GM18519 (cell line): ENCODE data around the gene RTP3.

Source experiments
- ATAC-seq: cut with Tn5 transposase; IDR thresholded peaks from one replicate; pipeline ENCODE4 v1.9.1; 2021; ENCODE audit warnings: mild to moderate bottlenecking, moderate library complexity; ENCODE audit not compliant: unreplicated experiment, low FRiP score

Gene RTP3

DNA sequence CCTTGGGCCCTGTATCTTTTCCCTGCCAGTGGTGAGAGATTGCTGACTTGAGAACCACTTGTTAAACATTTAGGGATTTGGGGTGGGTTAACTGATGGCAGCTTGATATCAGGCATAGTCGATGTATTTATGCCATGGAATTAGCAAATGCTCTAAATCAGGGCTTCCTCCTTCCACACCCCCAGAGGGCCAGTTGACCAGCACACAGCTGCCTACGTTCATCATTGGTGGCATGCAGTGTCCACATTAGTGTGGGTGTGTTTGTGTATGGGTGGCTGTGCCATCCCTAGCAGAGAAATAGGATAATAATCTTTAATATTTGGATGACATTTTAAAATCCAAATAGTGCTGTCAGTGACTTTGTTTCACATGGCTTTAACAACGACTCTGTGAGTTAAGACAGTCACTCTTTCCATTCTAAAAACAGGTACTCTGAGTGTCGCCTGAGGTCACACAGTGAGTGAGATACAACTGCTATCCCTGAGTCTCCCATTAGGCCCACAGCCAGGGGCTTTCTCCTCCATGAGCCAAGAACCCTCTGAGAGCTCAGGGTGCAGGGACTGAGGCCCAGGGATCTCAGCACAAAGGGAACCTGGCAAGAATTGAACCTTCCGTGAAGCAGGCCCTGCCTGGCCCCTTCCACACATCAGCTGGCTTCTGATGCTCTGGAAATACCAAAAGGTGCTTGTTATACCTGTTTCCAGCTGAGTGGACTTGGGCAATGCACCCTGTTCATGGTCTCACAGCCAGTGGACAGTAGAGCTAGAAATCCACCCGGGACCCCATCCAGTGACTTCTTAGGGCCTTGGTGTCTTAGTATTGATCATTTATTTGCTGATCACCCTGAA lies 28.8 kb upstream of the RTP3 start:
- no peak for ATAC-seq

DNA sequence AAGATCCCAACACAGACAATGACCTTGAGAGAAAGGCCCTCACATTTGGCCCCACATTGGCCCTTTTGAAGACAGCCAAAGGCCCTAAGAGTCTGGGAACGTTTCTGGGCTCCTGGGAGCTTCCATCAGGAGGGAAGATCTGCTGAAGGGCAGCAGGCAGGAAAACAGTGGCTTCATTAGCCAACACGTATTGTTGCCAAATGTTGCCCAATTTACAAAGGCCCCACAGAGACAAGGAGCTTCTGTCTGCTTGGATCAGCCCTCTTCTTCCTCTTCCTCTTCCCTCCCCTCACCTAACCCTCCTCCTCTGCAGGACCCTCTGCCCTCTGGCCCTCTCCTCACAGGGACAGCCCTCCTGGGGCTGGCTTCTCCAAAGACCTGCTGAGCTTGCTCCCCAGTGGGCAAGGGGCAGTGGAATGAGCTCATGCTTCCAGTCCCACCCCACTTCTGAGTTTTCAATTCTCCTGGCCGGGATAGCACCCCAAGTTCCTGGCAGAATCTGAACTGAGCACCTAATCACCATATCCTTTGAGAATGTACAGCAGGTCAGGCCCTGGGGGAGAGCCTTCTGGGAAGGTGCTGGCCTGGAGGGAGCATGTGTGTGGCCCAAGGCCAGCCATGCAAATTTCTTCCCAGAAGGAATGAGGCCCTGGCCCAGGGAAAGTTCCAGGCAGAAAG lies 28.0 kb upstream of the RTP3 start:
- no peak for ATAC-seq

DNA sequence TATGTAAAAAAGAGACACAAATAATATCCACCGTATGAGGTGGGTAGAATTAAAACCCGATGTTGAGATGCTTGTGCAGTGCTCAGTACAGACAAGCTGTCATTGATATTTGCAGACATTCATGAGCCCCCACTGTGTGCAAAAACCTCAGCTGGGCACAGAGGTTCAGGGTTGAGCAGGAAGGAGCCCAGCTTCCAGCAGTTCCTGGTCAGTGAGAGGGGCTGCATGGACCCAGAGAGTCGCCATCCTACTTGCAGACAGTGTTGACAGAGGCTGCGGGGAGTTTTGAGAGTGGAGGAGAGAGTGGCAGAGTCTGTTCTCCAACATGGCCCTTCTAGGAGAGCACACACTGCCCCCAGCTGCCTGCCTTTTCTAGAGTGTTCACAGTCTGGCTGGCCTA lies 26.9 kb upstream of the RTP3 start:
- no peak for ATAC-seq

DNA sequence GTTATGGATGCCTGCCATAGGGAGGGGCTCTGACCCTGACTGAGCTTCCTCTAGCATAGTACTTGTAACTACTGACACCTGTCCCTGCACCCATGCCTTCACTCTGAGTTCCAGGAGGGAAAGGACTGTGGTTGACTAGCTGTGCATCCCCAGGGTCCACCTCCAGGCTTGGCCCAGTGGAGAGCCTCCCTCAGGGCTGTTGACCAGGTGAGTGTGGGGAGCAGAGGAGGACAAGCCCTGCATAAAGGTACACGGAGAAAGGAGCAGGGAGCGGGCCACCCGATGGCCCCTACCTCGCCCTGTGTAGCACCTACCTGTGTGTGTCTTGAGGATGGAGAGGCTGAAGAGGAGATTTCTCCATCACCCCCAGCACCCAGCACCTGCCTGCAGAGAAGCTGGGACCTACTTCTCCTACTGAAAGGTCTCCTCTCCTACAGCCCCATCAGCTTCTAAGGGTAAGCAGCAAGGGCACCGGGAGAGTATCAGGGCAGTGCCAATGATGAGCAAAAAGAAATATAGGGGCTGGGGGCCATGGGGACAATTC lies 26.3 kb upstream of the RTP3 start:
- no peak for ATAC-seq

DNA sequence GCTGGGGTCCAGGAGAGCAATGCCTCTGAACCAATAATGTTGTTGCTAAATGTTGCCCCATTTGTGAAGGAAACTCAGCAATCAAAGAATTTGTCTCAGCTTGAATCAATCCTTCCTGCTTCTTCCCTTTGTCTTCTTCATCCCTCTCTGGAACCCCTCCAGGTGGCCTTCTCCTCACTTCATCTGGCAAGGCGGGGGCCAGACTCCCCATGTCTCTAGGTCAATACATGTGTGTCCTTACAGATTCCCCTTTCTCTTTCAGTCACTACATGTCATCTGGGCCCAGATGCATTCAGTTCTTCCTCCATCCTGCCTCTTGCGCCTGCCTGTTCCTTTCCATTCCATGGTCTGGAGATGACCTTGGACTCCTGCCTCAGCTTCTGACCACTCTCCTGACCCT lies 25.0 kb upstream of the RTP3 start:
- ATAC-seq: no peak

DNA sequence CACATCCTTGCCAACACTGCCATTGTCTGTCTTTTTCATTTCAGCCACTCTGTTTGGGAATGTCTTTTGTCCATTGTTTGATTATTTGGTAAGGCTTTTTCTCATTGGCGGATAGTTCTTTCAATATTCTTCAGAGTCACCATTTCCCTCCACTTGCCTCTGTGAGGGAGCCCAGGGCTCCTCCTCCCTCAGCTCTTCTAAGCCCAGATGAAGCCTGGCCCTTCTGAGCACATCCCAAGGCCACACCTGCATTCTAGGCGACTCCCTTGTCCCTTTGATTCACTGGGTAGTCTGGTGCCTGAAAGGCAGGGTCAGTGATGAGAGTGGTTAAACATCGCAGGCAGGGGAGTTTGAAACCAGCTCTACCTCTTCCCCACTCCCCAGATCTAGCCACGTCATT lies 20.6 kb upstream of the RTP3 start:
- ATAC-seq: no peak

DNA sequence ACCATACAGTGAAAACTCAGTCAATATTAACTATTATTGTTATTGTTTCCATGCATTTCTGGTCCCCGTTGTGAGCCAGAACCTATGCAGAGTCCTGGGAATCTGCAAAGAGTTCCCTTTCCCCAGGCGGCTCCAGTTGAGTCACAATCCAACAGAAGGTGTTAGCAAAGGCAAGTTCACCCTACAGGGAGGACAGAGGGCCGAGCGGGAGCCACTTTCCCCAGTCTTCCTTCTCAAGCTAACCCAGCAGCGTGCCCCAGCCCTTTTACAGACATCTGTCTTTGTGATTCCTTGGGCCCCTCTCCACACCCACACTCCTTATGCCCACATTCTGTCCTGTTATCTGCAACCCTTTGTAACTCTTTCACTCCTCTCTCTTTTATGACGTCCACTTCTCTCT lies 20.0 kb upstream of the RTP3 start:
- ATAC-seq: no peak

DNA sequence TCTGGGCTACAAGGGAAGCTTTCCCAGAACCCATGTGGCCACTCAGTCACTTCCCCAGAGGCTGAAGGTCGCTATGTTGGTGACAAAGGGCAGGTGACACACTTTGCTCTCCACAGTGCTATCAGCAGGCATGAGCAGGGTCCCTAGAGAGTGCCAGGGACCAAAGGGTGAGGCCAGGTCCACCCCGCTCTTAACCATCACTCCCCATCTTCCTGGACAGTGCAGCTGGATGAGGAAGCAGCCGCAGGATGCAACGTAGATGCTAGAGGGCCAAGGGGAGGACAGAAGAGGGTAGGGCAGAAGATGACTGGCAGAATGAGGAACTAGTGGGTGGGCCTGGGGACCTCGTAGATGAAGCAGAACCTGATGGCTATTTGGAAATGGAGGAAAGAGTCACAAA lies 19.4 kb upstream of the RTP3 start:
- no peak for ATAC-seq

DNA sequence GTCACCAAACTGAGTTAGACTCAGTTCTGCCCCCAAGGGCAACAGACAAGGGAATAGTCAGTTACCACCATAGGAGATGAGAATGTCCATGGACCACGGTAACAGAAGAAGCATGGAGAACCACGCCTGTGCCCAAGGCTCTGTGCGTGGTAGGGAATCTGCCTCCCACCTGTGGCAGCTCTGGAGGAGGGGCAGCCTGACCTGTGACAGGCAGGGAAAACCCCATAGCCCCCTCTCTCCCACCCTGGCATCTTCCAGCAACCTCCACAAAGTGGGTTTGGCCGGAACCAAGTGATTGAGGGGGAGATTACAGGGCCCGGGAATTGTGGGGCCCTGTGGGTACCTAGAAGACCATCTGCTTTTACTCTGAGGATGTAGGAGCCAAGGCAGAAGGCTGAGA lies 18.8 kb upstream of the RTP3 start:
- no peak for ATAC-seq

DNA sequence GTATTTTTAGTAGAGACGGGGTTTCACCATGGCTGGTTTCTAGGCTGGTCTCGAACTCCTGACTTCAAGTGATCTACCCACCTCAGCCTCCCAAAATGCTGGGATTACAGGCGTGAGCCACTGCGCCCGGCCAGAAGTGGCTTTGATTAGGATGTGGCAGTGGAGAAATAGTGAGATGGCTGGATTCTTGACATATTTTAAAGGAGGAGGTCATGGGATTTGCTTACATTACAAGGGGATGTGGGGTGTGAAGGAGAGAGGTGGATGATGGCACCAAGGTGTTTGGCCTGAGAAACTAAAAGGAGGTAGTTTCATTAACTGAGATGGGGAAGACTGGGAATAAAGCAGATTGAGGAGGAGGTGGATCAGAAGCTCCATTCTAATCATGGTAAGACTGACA lies 18.1 kb upstream of the RTP3 start:
- no peak for ATAC-seq

DNA sequence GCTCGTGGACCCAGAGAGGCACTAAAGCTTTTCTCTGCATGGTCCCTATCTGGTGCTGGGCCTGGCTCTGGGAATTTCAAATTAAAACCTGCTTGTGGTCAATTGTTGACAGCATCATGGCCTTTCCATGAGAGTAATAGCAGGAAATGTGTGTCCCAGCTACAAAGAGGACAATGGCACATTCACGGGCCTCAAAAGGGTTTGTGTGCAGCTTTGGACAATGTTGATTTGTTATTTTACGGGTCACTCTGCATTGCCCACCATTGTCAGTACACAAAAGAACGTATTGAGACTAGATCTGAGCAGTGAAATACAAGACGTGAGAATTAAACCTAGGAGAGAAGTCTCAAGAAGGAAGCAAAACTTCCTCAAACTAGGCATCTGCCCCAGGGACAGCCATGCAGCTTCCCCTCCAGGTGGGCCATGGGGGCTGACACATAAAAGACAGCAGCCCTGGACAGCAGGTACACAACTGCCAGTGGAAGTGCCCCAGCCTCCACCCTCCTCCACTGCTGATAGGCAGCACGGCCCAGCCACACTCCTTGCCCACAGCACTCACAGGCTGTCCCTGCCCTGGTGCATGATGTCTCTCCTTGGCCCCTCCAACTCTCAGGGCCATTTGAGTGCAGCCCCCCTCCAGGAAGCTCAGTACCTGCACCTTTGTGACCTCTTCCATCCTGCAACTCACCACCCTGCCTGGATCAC lies 17.1 kb upstream of the RTP3 start:
- ATAC-seq: no peak

DNA sequence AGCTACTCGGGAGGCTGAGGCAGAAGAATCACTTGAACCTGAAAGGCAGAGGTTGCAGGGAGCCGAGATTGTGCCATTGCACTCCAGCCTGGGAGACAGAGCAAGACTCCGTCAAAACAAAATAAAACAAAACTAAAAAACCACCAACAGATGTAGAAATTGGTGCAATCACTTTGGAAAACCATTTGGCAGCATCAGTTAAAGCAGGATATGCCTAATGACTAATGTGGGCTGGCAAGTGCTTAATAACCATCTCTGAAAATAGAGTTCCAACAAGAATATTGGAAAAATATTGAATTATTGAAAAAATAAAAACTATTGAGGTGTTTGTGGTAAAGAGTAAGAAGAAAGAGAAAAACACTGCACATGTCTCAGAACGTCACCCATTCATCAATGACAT lies 16.1 kb upstream of the RTP3 start:
- ATAC-seq: no peak

DNA sequence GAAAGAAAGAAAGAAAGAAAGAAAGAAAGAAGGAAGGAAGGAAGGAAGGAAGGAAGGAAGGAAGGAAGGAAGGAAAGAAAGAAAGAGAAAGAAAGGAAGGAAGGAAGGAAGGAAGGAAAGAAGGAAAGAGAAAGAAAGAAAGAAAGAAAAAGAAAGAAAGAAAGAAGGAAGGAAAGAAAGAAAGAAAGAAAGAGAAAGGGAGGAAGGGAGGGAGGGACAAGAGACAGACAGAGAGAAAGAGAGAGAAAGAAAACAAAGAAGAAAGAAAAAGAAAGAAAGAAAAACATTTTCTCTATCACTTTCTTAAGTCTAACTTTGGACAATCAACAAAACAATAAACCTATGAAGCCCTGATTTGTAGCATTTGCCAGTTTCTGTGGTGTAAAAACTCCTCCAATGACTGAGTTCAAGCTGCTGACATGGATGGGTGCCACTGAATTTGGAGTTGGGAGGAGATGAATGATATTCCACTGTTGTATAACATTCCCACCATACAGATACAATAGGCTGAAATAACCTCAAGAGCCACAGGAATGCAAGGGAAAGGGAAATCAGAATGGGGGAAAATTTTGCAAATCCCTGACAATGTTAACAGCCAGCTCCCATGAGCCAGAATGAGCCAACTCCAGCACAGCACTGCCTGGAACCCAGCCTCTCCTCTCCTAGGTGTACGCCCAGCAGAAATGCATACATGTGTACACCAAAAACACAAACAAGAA lies 15.0 kb upstream of the RTP3 start:
- ATAC-seq: no peak

DNA sequence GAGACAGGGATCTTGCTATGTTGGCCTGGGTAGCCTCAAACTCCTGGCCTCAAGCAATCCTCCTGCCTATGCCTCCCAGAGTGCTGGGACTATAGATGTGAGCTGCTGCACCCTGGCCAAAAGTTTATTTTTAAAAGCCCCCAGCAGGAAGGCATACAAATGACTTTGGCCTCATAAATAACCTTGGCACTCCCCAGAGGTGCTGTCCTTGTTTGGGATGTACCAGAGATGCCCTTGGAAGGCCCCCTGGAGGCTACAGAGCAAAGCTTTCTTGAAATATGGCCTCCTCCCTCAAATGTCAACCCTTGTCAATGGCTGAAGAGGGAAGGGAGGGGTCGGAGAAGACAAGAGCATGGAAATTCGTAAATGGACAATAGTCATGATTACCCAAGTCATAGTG lies 14.0 kb upstream of the RTP3 start:
- ATAC-seq: no peak

DNA sequence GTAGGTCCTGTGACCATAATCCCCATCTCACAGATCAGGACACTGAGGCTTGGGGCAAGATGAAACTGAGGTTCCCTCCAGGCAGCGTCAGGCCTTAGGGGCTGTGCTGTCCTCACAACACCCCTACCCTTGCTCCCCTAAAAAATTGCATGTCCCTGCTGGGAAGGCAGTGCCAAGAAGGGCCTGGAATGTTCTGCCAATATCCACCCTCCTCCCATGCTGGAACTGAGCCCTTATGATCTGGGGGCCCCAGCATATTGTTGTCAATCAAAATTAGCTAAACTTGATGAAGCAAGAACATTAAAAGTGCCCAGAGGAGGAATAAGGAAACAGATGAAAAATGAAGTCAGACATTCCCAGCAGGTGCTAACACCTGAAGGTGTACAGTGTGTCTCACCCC lies 13.4 kb upstream of the RTP3 start:
- ATAC-seq: no peak

DNA sequence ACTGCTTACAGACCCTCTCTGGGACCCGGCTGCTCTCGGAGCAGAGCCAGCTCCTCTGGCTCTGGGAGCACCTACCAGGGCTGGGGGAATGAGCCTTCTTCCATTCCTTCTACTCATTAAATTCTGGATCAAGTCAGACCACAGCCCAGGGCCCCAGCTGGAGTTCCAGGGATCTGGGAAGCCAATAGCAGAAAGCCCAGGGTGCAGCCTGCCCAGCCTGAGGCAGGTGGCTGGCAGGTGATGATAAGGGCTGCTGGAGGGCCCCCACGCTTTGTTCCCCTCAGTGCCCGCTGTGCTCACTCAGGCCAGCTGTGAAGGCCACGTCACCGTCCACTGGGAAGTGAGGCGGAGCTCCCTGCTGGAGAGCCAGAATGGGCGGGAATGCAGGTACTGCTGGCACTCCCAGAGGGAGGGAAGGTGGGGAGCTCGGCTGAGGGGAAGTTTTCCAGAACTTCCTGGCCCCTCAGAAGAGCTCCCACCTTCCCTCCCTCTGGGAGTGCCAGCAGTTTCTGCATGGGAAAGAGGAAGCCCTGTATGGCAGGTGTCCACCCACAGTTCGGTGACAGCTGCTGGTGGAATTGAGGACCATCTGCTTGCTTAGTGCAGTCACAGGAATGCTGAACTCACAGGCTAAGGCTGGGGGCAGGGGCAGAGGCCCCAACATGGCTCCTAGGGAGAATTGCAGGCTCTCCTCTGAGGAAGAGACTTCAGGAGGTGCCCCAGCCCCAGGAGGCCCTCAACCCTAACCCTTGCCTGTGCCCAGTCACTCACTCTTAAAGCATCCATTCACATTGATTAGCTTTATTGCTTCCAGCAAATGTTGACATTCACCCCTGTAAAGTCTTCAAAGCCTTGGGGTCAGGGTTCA lies 12.6 kb upstream of the RTP3 start:
- ATAC-seq: no peak

DNA sequence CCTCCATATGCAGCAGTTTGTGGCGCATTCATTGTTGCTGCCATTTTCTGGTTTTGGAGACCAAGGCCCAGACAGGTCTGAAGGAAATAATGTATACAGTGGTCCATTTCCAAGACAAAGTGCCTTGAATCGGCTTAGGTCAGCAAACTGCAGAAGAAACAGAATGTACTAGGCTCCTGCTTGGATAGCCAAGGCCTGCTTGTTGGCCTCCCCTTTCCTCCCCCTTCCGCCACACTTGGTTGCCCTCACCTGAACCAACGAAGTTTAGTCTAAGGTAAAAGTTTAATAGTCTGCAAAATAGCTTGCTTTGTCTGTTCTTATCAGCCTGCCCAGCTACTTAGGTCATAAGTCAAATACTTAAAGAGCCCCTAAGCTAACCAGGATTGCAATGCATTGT lies 12.0 kb upstream of the RTP3 start:
- no peak for ATAC-seq

DNA sequence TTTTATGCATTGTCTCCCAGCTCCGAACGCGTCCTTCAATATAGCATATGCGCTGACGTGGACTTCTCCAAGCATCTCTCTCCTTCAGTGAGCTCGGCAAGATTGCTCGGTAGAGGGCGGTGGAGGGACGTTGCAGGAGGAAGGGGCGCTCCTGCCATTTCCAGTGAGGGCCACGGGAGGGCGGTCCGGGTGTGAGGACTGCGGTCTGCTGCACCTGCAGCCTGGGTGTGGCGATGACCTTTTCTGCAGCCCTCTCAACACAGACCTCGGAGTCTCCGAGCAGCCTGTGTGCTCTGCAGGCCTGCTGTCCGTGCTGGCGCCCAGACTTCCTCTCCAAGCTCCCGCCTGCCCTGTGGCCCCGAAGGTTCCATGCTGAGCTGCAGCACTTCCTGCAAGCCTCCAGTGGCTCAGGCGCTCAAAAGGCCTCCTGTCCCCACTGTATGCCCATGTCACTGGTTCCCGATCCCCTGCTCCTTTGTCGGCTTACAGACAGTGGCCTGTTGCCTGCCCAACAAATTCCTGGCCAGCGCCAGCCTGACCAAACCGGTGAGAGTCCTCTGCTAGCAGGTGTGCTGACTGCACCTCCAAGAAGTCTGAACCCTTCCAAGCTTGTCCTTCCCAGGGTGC lies 8.9 kb upstream of the RTP3 start:
- no peak for ATAC-seq

DNA sequence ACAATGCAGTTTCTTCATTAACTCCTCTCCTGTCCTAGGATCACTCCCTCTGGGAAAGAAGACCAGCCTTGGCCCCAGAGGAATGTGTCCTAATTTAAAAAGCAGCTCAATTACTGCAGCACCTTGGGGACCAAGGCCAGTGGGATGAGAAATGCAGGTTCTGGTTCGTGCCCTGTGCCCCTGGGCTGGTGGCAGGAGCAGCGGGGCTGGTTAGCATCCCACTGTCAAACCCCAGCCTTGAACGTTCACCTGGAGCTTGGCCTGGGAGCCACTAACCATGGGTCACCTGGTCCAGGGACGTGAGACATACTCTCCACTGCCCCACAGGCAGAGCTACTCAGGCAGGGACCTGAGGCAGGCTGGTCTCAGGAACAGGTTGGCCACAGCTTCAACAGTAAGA lies 8.4 kb upstream of the RTP3 start:
- ATAC-seq: no peak
